ENCODE measurements around the gene PIKFYVE.

PIKFYVE gene

GRCh38 chr2:208280933-208281332, 14.9 kb downstream of the PIKFYVE start:
- CTCF ChIA-PET = interaction anchor here (0.5 to 1.3 kb wide), 3 partner anchors 12 to 93 kb away, joined by 3 read pairs; no protein-coding TSS in a partner anchor
- Histone ChIP-seq H3K4me3 (ENCODE audit: low read depth, low read length) (no peak overlapping the region), H3K9me3 (ENCODE audit: control insufficient read depth, insufficient read depth, low read depth, low read length) (no peaks in the 10 kb centered on the region), H3K4me1 (ENCODE audit: control insufficient read depth, insufficient read depth, low read length) (no peaks in the 10 kb centered on the region), H3K36me3 (ENCODE audit: control insufficient read depth in 2 of 2, insufficient read depth in 1 of 2, low read length in 2 of 2) (peaks cover 63 to 82% of the 10 kb centered on the region in 2 experiments), H3K27ac (ENCODE audit: extremely low read depth, low read depth, low read length) (no peak overlapping the region)
- TF ChIP-seq TRIM28 (IDR thresholded peaks at IDR 0.05; ENCODE audit: borderline replicate concordance, low read length) (no peak), WT1 (tag by site-specific recombination; IDR thresholded peaks at IDR 0.05) (no peak), KLF8 (tag by site-specific recombination; IDR thresholded peaks at IDR 0.05) (no peak)
- POLR2A ChIA-PET = no interaction called here

- ChIA-PET POLR2A (no interaction called here), CTCF (interaction anchor here (0.6 kb wide), 1 partner anchor 181 kb away, joined by 3 read pairs; no protein-coding TSS in a partner anchor)
- Histone ChIP-seq H3K27ac (ENCODE audit: extremely low read depth, low read depth, low read length) (no peak overlapping the region), H3K36me3 (ENCODE audit: control insufficient read depth in 2 of 2, insufficient read depth in 1 of 2, low read length in 2 of 2) (peaks cover 58 to 71% of the 10 kb centered on the region in 2 experiments), H3K4me1 (ENCODE audit: control insufficient read depth, insufficient read depth, low read length) (no peaks in the 10 kb centered on the region), H3K4me3 (ENCODE audit: low read depth, low read length) (no peak overlapping the region), H3K9me3 (ENCODE audit: control insufficient read depth, insufficient read depth, low read depth, low read length) (no peaks in the 10 kb centered on the region)
- TF ChIP-seq ZFP69B (tag by site-specific recombination; IDR thresholded peaks at IDR 0.05) (no peak), ZNF645 (tag by site-specific recombination; IDR thresholded peaks at IDR 0.05) (no peak), ZNF558 (tag by site-specific recombination; IDR thresholded peaks at IDR 0.05) (no peak), ZNF23 (tag by site-specific recombination; IDR thresholded peaks at IDR 0.05; ENCODE audit: borderline replicate concordance) (no peak), ZNF354C (tag by site-specific recombination; IDR thresholded peaks at IDR 0.05; ENCODE audit: borderline replicate concordance, low read depth) (no peak), ZSCAN23 (tag by site-specific recombination; IDR thresholded peaks at IDR 0.05) (no peak), KLF17 (tag by site-specific recombination; IDR thresholded peaks at IDR 0.05) (no peak), OVOL3 (tag by site-specific recombination; IDR thresholded peaks at IDR 0.05) (no peak), ZNF76 (tag by site-specific recombination; IDR thresholded peaks at IDR 0.05; ENCODE audit: borderline replicate concordance, low read depth) (no peak), ZNF580 (tag by site-specific recombination; IDR thresholded peaks at IDR 0.05) (no peak)
Observed at GRCh38 chr2:208285853-208286252, 19.8 kb downstream of the PIKFYVE start.

- Histone ChIP-seq H3K4me1 (ENCODE audit: control insufficient read depth, insufficient read depth, low read length) (no peaks in the 10 kb centered on the region), H3K36me3 (ENCODE audit: control insufficient read depth in 2 of 2, insufficient read depth in 1 of 2, low read length in 2 of 2) (peaks cover 44 to 62% of the 10 kb centered on the region in 2 experiments), H3K27ac (ENCODE audit: extremely low read depth, low read depth, low read length) (no peak overlapping the region), H3K9me3 (ENCODE audit: control insufficient read depth, insufficient read depth, low read depth, low read length) (no peaks in the 10 kb centered on the region), H3K4me3 (ENCODE audit: low read depth, low read length) (no peak overlapping the region)
- ChIA-PET CTCF (interaction anchor here (0.7 kb wide), 1 partner anchor 239 kb away, joined by 3 read pairs; no protein-coding TSS in a partner anchor), POLR2A (no interaction called here)
- no peak for TF ChIP-seq ZBTB26 (tag by site-specific recombination; optimal IDR thresholded peaks at IDR 0.05)
- no peak for TF ChIP-seq SCRT2 (tag by site-specific recombination; IDR thresholded peaks at IDR 0.05)
- no peak for TF ChIP-seq ZSCAN5A (tag by site-specific recombination; IDR thresholded peaks at IDR 0.05)
- TF ChIP-seq ZNF776 (tag by site-specific recombination; IDR thresholded peaks at IDR 0.05; ENCODE audit: borderline replicate concordance) = no peak
- TF ChIP-seq ZNF10 (tag by site-specific recombination; IDR thresholded peaks at IDR 0.05) = no peak
- TF ChIP-seq EGR2 (tag by site-specific recombination; IDR thresholded peaks at IDR 0.05; ENCODE audit: low read depth) = no peak
- TF ChIP-seq ZNF704 (tag by site-specific recombination; IDR thresholded peaks at IDR 0.05) = no peak
- no peak for TF ChIP-seq ZNF362 (tag by site-specific recombination; IDR thresholded peaks at IDR 0.05)
Observed at GRCh38 chr2:208294482-208295024, 28.5 kb downstream of the PIKFYVE start.
